Adrenal gland (tissue), 12 donors: ENCODE data around the gene ATP13A1. TPM values are rescaled to one million over a fixed set of nuclear protein-coding genes. Genes with fewer than 3 reads are reported as not detected.

ENCODE experiments used
- DNase-seq, 7 donors: peaks; one replicate each; pipeline ENCODE4 v3.0.0-alpha.2; 2019 to 2020
- H3K27ac ChIP-seq, 5 donors: fragments of 200-600 bp; sonication (generic) in 4 of 5; 1 replicate in 3 of 5; 2 replicates in 2 of 5; pipeline versions ENCODE4 v1.5.1 to v1.8.0; 2016 to 2020; ENCODE audit warnings: mild to moderate bottlenecking in 1 of 5
- H3K27me3 ChIP-seq: fragments of 200-600 bp; 2 replicates; pipeline ENCODE4 v1.8.0; 2021
- H3K36me3 ChIP-seq, 2 donors: fragments of 200-600 bp; replicated peaks in 1 of 2; 1 replicate in 1 of 2; 2 replicates in 1 of 2; pipeline versions ENCODE4 v1.5.1 to v1.8.0; 2018 to 2022
- H3K4me1 ChIP-seq, 2 donors: fragments of 200-600 bp; replicated peaks in 1 of 2; 1 replicate in 1 of 2; 2 replicates in 1 of 2; pipeline versions ENCODE4 v1.5.1 to v1.8.0; 2018 to 2021
- H3K4me3 ChIP-seq, 4 donors: fragments of 200-600 bp; sonication (generic) in 3 of 4; one replicate each; pipeline ENCODE4 v1.5.1; 2016 to 2018
- H3K9me3 ChIP-seq, 3 donors: fragments of 200-600 bp; sonication (generic) in 1 of 3; replicated peaks in 1 of 3; 1 replicate in 2 of 3; 2 replicates in 1 of 3; pipeline versions ENCODE4 v1.5.1 to v1.8.0; 2016 to 2021
- CTCF ChIP-seq, 6 experiments: fragments of 450-650 bp in 4 of 6; fragments of 200-600 bp in 2 of 6; sonication (generic) in 1 of 6; IDR thresholded peaks; 1 replicate in 5 of 6; 2 replicates in 1 of 6; pipeline versions ENCODE4 v1.5.1 to v1.8.0; 2016 to 2021; ENCODE audit warnings: antibody characterized with exemption in 6 of 6, mild to moderate bottlenecking in 2 of 6, moderate library complexity in 1 of 6
- POLR2A ChIP-seq, 2 donors: fragments of 450-650 bp; IDR thresholded peaks; one replicate each; pipeline ENCODE4 v1.6.1; 2017; ENCODE audit warnings: antibody characterized with exemption in 2 of 2, mild to moderate bottlenecking in 2 of 2, moderate library complexity in 1 of 2
- WGBS, 4 donors: extraction: QIAGEN DNeasy Blood & Tissue Kit in 2 of 4; methylation state at CpG; one replicate each; pipeline versions ENCODE4 v1.1.5 to v1.1.7; 2013 to 2017; 5-methylcytosine and 5-hydroxymethylcytosine counted together
- intact Hi-C, 2 donors: fragments of 100-400 bp; cut with DNase I; formaldehyde crosslinking; loops; one replicate each; pipeline versions ENCODE4 v1.14.1 to v1.15.0; 2022 to 2023
- polyA plus RNA-seq, 3 donors: library from polyadenylated mRNA; stranded (reverse); fragments of 200-250 nt in 2 of 3; fragments of 350-450 nt in 1 of 3; fragmentation: Illumina TruSeq in 1 of 3; extraction: RNeasy Lipid Tissue Mini Kit (QIAGEN cat#74804) in 1 of 3; gene quantifications; one replicate each; pipeline ENCODE4 v1.2.3, GENCODE V29; 2013 to 2014
- total RNA-seq, 9 donors: library from RNA; depleted of rRNA in 4 of 9; stranded (reverse); fragments of >200 nt in 4 of 9; fragments of 120-200 nt in 1 of 9; fragmentation: NEBNext Ultra II Directional in 1 of 9; extraction: Animal tissue kit (Norgen Biotek cat#: 25700) in 1 of 9; gene quantifications; one replicate each; pipeline versions ENCODE4 v1.1.0 to v1.2.4, GENCODE V29; 2013 to 2023
- donor health status: healthy with polysubstance abuse.
- donor health status: Bipolar disorder and iron deficiency.
- donor health status: DM: yes; HTN: yes; CAD: no.
- donor health status: DM: no; HTN: no; CAD: no.
- donor health status: DM: no; HTN: no; CAD: no.
- donor health status: DM: yes; HTN: yes; CAD: no.

Gene ATP13A1
- total and polyA plus RNA-seq, 12 donors = 18.7 to 195 (median 90.9) TPM

- intact Hi-C loops = no loop called here
- no peak for TF ChIP-seq POLR2A (IDR thresholded peaks at IDR 0.05)
- TF ChIP-seq CTCF (IDR thresholded peaks at IDR 0.05) = no peak
- Histone ChIP-seq H3K4me1 (no peaks in the 10 kb centered on the region), H3K9me3 (no peaks in the 10 kb centered on the region), H3K36me3 (peaks cover 0 to 97% of the 10 kb centered on the region in 2 donors), H3K27me3 (no peaks in the 10 kb centered on the region), H3K27ac (no peak overlapping the region), H3K4me3 (no peak overlapping the region)
- DNase-seq = peak in 1 of 7 donors; percentile 12
- 89 to 95% (median 92%) methylated on average over 15 to 22 of the region's 22 CpGs for WGBS, 4 donors
Observed at GRCh38 chr19:19655051-19655594, 8.4 kb downstream of the ATP13A1 start.

GRCh38 chr19:19654441-19654840 lies 9.0 kb downstream of the ATP13A1 start:
- H3K36me3 ChIP-seq = peaks cover 0 to 100% of the 10 kb centered on the region in 2 donors
- H3K27me3 ChIP-seq = no peaks in the 10 kb centered on the region
- no peak overlapping the region for H3K27ac ChIP-seq
- DNase-seq = peak in 1 of 7 donors; percentile 18
- WGBS, 4 donors = 76 to 89% (median 83%) methylated on average over 8 to 15 of the region's 15 CpGs
- TF ChIP-seq POLR2A (IDR thresholded peaks at IDR 0.05) (no peak), CTCF (IDR thresholded peaks at IDR 0.05) (no peak)
- H3K4me3 ChIP-seq = no peak overlapping the region
- H3K9me3 ChIP-seq = no peaks in the 10 kb centered on the region
- no peaks in the 10 kb centered on the region for H3K4me1 ChIP-seq
- intact Hi-C loops = no loop called here

DNA sequence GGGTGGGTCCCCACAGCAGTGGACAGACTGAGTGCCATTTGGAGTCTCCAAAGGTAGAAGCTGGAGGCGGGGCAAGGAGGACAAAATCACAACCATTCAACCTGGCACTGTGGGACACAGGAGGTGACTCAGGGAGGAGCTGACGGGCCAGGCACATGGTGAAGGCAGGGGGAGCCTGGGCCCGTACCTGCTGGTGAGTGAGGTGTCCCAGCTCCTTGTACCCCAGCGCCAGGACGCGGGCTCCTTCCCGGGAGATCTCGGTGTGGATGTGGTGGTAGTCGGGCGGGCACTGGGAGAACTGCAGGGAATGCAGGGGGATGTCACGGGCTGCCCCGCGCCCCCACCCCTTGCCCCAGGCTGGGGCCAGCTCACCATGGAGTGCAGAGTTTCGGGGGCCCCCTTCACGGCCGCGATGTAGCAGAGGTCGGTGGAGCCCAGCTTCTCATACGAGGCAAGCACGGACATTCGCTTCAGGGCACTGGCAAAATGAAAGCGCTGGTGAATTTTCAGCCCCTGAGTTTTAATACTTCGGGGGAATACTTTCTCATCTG lies 9.8 kb downstream of the ATP13A1 start:
- intact Hi-C loops = no loop called here
- Histone ChIP-seq H3K36me3 (peaks cover 0 to 100% of the 10 kb centered on the region in 2 donors), H3K27me3 (no peaks in the 10 kb centered on the region), H3K27ac (no peak overlapping the region), H3K9me3 (no peaks in the 10 kb centered on the region), H3K4me1 (no peaks in the 10 kb centered on the region), H3K4me3 (no peak overlapping the region)
- TF ChIP-seq POLR2A (IDR thresholded peaks at IDR 0.05) (no peak), CTCF (IDR thresholded peaks at IDR 0.05) (no peak)
- peak in 1 of 7 donors; percentile 13 for DNase-seq
- WGBS, 4 donors = 95 to 97% (median 96%) methylated on average over 18 to 23 of the region's 23 CpGs

DNA sequence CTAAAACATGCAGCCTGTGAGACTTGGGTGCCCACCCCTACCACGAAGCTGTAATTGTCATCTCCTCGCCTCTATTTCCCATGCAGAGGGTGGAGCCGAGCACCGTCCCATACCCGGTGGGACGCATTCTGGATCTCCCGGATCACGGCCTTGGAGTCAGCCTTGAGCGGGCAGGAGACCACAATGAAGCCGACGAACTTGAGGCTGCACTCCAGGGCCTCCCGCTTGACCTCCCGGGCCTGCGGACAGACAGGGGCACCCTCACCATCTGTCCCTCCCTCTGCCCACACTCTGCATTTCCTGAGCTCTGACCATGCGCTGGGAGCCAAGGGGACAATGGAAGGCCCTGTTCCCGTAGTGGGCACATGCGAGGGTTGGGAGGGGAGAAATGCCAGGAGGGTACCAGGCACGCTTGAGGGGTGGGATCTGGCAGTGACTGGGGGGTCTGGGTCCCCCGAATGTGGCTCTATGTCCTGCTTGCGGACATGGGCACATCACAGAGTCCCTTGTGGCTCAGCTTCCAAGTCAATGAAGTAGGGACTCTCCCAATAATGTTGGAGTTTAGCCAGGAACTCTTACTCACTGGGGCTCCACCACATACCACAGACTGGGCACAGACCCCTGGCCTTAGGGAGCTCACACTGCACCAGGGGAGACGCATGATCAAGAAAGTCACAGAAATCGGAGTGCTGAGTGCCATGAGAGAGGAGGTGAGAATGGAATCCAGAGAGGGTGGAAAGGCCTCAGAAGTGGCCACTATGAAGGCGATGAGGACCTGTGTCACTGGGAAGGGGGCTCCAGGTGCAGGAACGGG lies 10.8 kb downstream of the ATP13A1 start:
- Histone ChIP-seq H3K4me1 (no peaks in the 10 kb centered on the region), H3K27ac (no peak overlapping the region), H3K27me3 (no peaks in the 10 kb centered on the region), H3K9me3 (no peaks in the 10 kb centered on the region), H3K4me3 (no peak overlapping the region), H3K36me3 (peaks cover 0 to 92% of the 10 kb centered on the region in 2 donors)
- 82 to 90% (median 85%) methylated on average over 16 to 24 of the region's 24 CpGs for WGBS, 4 donors
- peak in 1 of 7 donors; percentile 11 for DNase-seq
- intact Hi-C loops = no loop called here
- TF ChIP-seq CTCF (IDR thresholded peaks at IDR 0.05) (no peak), POLR2A (IDR thresholded peaks at IDR 0.05) (no peak)
